Thoracic aorta (tissue), 2 donors: Measurements from ENCODE around the gene HMGCS1. TPM values are rescaled to one million over a fixed set of nuclear protein-coding genes. Genes with fewer than 3 reads are reported as not detected.
"Not testable (repeated sequence)": the region's sequence is repeated elsewhere in the genome, so short reads cannot be mapped to it uniquely, and the experiment has no call there.

Source experiments
- ATAC-seq: fragments of 150-250 bp; one replicate; pipeline ENCODE4 v1.8.0; 2017; ENCODE audit warnings: low read depth; ENCODE audit not compliant: insufficient number of reproducible peaks, low FRiP score
- DNase-seq: peaks from one replicate; pipeline ENCODE4 v3.0.0-alpha.2; 2020; ENCODE audit warnings: low spot score
- H3K27ac ChIP-seq, 2 donors: fragments of 200-600 bp; sonication (generic); 1 replicate in 1 of 2; 2 replicates in 1 of 2; pipeline ENCODE4 v1.5.1; 2016; ENCODE audit warnings: mild to moderate bottlenecking in 2 of 2, moderate library complexity in 2 of 2
- H3K27me3 ChIP-seq: fragments of 200-600 bp; sonication (generic); replicated peaks from 2 replicates; pipeline ENCODE4 v1.6.0; 2016; ENCODE audit warnings: mild to moderate bottlenecking; ENCODE audit not compliant: insufficient read depth
- H3K36me3 ChIP-seq: fragments of 200-600 bp; sonication (generic); one replicate; pipeline ENCODE4 v1.5.1; 2016
- H3K4me1 ChIP-seq, 2 donors: fragments of 200-600 bp; sonication (generic); 1 replicate in 1 of 2; 2 replicates in 1 of 2; pipeline versions ENCODE4 v1.5.1 to v1.6.0; 2016; ENCODE audit warnings: low read depth in 2 of 2, mild to moderate bottlenecking in 1 of 2; ENCODE audit not compliant: control insufficient read depth in 1 of 2
- H3K4me3 ChIP-seq: fragments of 200-600 bp; sonication (generic); 2 replicates; pipeline ENCODE4 v1.5.1; 2016; ENCODE audit warnings: mild to moderate bottlenecking
- H3K9me3 ChIP-seq: fragments of 200-600 bp; sonication (generic); 2 replicates; pipeline ENCODE4 v1.5.1; 2016
- CTCF ChIP-seq: fragments of 200-600 bp; sonication (generic); IDR thresholded peaks from one replicate; pipeline ENCODE4 v1.5.1; 2019; ENCODE audit warnings: antibody characterized with exemption
- total RNA-seq, 2 donors: library from RNA; depleted of rRNA; stranded (reverse); fragments of >200 nt; gene quantifications; one replicate each; pipeline versions ENCODE4 v1.1.0 to v1.2.3, GENCODE V29; 2016

Gene HMGCS1
- total RNA-seq, 2 donors from 2014 or later: 13.3 to 17.6 TPM

GRCh38 chr5:43268188-43268820, 44.9 kb downstream of the HMGCS1 start:
- Histone ChIP-seq H3K4me3 (no peak overlapping the region), H3K9me3 (no peaks in the 10 kb centered on the region), H3K27me3 (no peaks in the 10 kb centered on the region), H3K27ac (no peak overlapping the region), H3K4me1 (no peaks in the 10 kb centered on the region), H3K36me3 (no peaks in the 10 kb centered on the region)
- ATAC-seq: no peak
- no peak for DNase-seq
- TF ChIP-seq CTCF: no peak

GRCh38 chr5:43262269-43262668, 50.9 kb downstream of the HMGCS1 start:
- not testable (repeated sequence) for H3K27ac ChIP-seq, DNase-seq, H3K36me3 ChIP-seq, H3K9me3 ChIP-seq, H3K4me1 ChIP-seq, ATAC-seq, H3K4me3 ChIP-seq, H3K27me3 ChIP-seq

GRCh38 chr5:43258116-43258515, 55.1 kb downstream of the HMGCS1 start:
- ATAC-seq (no peak), DNase-seq (no peak)
- Histone ChIP-seq H3K27ac (no peak overlapping the region), H3K27me3 (no peaks in the 10 kb centered on the region), H3K4me1 (no peaks in the 10 kb centered on the region), H3K9me3 (no peaks in the 10 kb centered on the region), H3K4me3 (no peak overlapping the region), H3K36me3 (no peaks in the 10 kb centered on the region)
- TF ChIP-seq CTCF: no peak

- Histone ChIP-seq H3K27me3 (no peaks in the 10 kb centered on the region), H3K27ac (no peak overlapping the region), H3K4me1 (no peaks in the 10 kb centered on the region), H3K36me3 (no peaks in the 10 kb centered on the region), H3K9me3 (no peaks in the 10 kb centered on the region), H3K4me3 (no peak overlapping the region)
- no peak for DNase-seq
- ATAC-seq: no peak
- TF ChIP-seq CTCF: no peak
These were observed 56.8 kb downstream of the HMGCS1 start for GRCh38 chr5:43256261-43256966.

GRCh38 chr5:43255704-43256103, 57.5 kb downstream of the HMGCS1 start:
- H3K9me3 ChIP-seq: no peaks in the 10 kb centered on the region
- no peak overlapping the region for H3K27ac ChIP-seq
- no peaks in the 10 kb centered on the region for H3K36me3 ChIP-seq
- H3K4me3 ChIP-seq: no peak overlapping the region
- no peaks in the 10 kb centered on the region for H3K4me1 ChIP-seq
- H3K27me3 ChIP-seq: no peaks in the 10 kb centered on the region
- no peak for TF ChIP-seq CTCF
- ATAC-seq (no peak), DNase-seq (no peak)
